SK-N-SH (cell line): ENCODE measurements around the gene CARD19.

Experiments used
- CHD2 ChIP-seq: fragments of 150-350 bp; IDR thresholded peaks from 2 replicates; pipeline ENCODE4 v1.6.1; 2018; ENCODE audit warnings: low read length; ENCODE audit not compliant: partially characterized antibody
- FOXJ3 ChIP-seq: sonication (generic); formaldehyde crosslinking; IDR thresholded peaks from 2 replicates; pipeline ENCODE4 v1.5.1; 2020; ENCODE audit warnings: mild to moderate bottlenecking, missing genetic modification reagents
- GABPA ChIP-seq: IDR thresholded peaks from 2 replicates; pipeline ENCODE4 v1.4.0; 2012; ENCODE audit warnings: low read depth, mild to moderate bottlenecking
- MXI1 ChIP-seq: IDR thresholded peaks from 2 replicates; pipeline ENCODE4 v1.6.1; 2012; ENCODE audit warnings: mild to moderate bottlenecking, low read depth, low read length, improper control_type of control experiment
- RCOR1 ChIP-seq: fragments of 150-350 bp; IDR thresholded peaks from 2 replicates; pipeline ENCODE4 v1.6.1; 2017; ENCODE audit warnings: antibody characterized with exemption, low read length
- SIN3A ChIP-seq: IDR thresholded peaks from 2 replicates; pipeline ENCODE4 v1.6.1; 2012; ENCODE audit warnings: low read depth, mild to moderate bottlenecking, low read length, moderate library complexity, borderline replicate concordance
- TEAD4 ChIP-seq: IDR thresholded peaks from 2 replicates; pipeline ENCODE4 v1.4.0; 2012; ENCODE audit warnings: mild to moderate bottlenecking, borderline replicate concordance; ENCODE audit not compliant: insufficient read depth
- TF ChIP-seq, protein P1 (sequence below): fragments of 200-600 bp; sonication (generic); IDR thresholded peaks from 2 replicates; pipeline ENCODE4 v1.6.1; 2017; ENCODE audit warnings: antibody characterized with exemption, mild to moderate bottlenecking, moderate library complexity
- TF ChIP-seq, protein P2 (sequence below): IDR thresholded peaks from 2 replicates; pipeline ENCODE4 v1.4.0; 2012; ENCODE audit warnings: low read depth

DNA sequence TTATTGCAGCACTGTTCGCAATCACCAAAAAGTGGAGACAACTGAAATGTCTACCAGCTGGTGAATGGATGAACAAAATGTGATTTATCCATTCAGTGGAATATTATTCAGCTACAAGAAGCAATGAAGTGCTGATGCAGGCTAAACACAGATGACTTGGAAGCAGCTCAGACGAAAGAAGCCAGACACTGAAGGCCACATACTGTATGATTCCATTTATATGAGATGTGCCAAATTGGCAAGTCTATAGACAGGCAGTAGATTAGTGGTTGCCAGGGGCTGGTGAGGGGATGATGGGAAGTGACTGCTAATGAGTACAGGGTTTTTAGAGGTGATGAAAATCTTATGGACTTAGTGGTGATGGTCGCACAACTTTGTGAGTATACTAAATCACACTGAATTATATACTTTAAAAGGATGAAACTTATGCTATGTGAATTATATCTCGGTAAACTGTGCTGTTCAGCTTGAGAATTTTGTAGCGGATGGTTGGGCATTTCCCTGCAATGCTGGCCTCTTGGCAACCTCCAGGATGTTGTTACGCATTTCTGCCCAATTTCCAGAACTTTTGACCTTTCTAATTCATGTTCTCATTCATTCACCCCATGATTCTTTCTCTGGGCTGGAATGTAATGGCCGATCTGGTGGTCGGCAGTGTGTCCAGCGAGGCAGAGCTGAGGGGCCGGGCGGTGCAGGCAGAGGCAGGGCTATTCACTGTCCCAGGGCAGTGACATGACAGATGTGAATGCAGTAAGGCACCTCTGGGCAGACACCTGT lies 66.0 kb downstream of the CARD19 start:
- TF ChIP-seq CHD2, result no peak
- no peak for TF ChIP-seq RCOR1
- TF ChIP-seq TEAD4, result no peak
- TF ChIP-seq, protein P1, sequence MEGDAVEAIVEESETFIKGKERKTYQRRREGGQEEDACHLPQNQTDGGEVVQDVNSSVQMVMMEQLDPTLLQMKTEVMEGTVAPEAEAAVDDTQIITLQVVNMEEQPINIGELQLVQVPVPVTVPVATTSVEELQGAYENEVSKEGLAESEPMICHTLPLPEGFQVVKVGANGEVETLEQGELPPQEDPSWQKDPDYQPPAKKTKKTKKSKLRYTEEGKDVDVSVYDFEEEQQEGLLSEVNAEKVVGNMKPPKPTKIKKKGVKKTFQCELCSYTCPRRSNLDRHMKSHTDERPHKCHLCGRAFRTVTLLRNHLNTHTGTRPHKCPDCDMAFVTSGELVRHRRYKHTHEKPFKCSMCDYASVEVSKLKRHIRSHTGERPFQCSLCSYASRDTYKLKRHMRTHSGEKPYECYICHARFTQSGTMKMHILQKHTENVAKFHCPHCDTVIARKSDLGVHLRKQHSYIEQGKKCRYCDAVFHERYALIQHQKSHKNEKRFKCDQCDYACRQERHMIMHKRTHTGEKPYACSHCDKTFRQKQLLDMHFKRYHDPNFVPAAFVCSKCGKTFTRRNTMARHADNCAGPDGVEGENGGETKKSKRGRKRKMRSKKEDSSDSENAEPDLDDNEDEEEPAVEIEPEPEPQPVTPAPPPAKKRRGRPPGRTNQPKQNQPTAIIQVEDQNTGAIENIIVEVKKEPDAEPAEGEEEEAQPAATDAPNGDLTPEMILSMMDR, result no peak
- no peak for TF ChIP-seq GABPA
- TF ChIP-seq SIN3A, result no peak
- no peak for TF ChIP-seq FOXJ3 (CRISPR knock-in tag)
- no peak for TF ChIP-seq MXI1
- TF ChIP-seq, protein P2, sequence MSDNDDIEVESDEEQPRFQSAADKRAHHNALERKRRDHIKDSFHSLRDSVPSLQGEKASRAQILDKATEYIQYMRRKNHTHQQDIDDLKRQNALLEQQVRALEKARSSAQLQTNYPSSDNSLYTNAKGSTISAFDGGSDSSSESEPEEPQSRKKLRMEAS, result no peak
